T-helper 2 cell treated with Interferon-gamma antibody and Interleukin-4, amounts not matched to agents 100 ng/mL and 5 ng/mL, for 36 hours (primary cell): ENCODE data around the gene IGSF21. TPM values are rescaled to one million over a fixed set of nuclear protein-coding genes. Genes with fewer than 3 reads are reported as not detected.

Experiments used
- intact Hi-C: fragments of 100-400 bp; cut with micrococcal nuclease; formaldehyde crosslinking; loops from one replicate; pipeline ENCODE4 v1.15.1; 2023
- total RNA-seq: library from RNA; stranded (reverse); gene quantifications from 2 replicates; pipeline ENCODE4 v1.2.3, GENCODE V29; 2022

Gene IGSF21
- total RNA-seq, 1 donor from 2014 or later, result not detected

- intact Hi-C loops, result no loop called here
These were observed 97.7 kb downstream of the IGSF21 start for GRCh38 chr1:18205319-18205718.

- intact Hi-C loops, result no loop called here
These were observed 104.2 kb downstream of the IGSF21 start for GRCh38 chr1:18211764-18212163.

GRCh38 chr1:18217398-18218043, 109.9 kb downstream of the IGSF21 start:
- intact Hi-C loops, result no loop called here

GRCh38 chr1:18229625-18230024, 122.0 kb downstream of the IGSF21 start:
- intact Hi-C loops, result no loop called here

GRCh38 chr1:18230321-18230720, 122.7 kb downstream of the IGSF21 start:
- intact Hi-C loops, result no loop called here

GRCh38 chr1:18230840-18231239, 123.2 kb downstream of the IGSF21 start:
- intact Hi-C loops, result no loop called here

- intact Hi-C loops, result no loop called here
These were observed 124.5 kb downstream of the IGSF21 start for GRCh38 chr1:18232052-18232451.

- intact Hi-C loops, result no loop called here
These were observed 125.7 kb downstream of the IGSF21 start for GRCh38 chr1:18233176-18233864.

GRCh38 chr1:18234790-18235242, 127.2 kb downstream of the IGSF21 start:
- intact Hi-C loops, result no loop called here

GRCh38 chr1:18237371-18237770, 129.8 kb downstream of the IGSF21 start:
- intact Hi-C loops, result no loop called here

- intact Hi-C loops, result no loop called here
These were observed 130.6 kb downstream of the IGSF21 start for GRCh38 chr1:18238190-18238589.

GRCh38 chr1:18239671-18240070, 132.1 kb downstream of the IGSF21 start:
- intact Hi-C loops, result no loop called here

GRCh38 chr1:18240906-18241305, 133.3 kb downstream of the IGSF21 start:
- intact Hi-C loops, result no loop called here

- intact Hi-C loops, result no loop called here
These were observed 134.3 kb downstream of the IGSF21 start for GRCh38 chr1:18241891-18242290.

GRCh38 chr1:18243503-18244175, 136.0 kb downstream of the IGSF21 start:
- intact Hi-C loops, result no loop called here

GRCh38 chr1:18244762-18245161, 137.2 kb downstream of the IGSF21 start:
- intact Hi-C loops, result no loop called here

- intact Hi-C loops, result no loop called here
These were observed 138.0 kb downstream of the IGSF21 start for GRCh38 chr1:18245647-18246046.

GRCh38 chr1:18246543-18246942, 138.9 kb downstream of the IGSF21 start:
- intact Hi-C loops, result no loop called here

GRCh38 chr1:18247151-18247550, 139.6 kb downstream of the IGSF21 start:
- intact Hi-C loops, result no loop called here

- intact Hi-C loops, result no loop called here
These were observed 142.0 kb downstream of the IGSF21 start for GRCh38 chr1:18249631-18250030.

GRCh38 chr1:18253093-18253492, 145.5 kb downstream of the IGSF21 start:
- intact Hi-C loops, result no loop called here
